DOHH2 (cell line): ENCODE results near the gene DMPK.

ENCODE experiments used
- EZH2phosphoT487 ChIP-seq: fragments of 200-600 bp; sonication (generic); IDR thresholded peaks from 2 replicates; pipeline ENCODE4 v1.6.1; 2017; ENCODE audit warnings: borderline replicate concordance, mild to moderate bottlenecking, antibody characterized with exemption, low read length, moderate library complexity, mixed read lengths
- TF ChIP-seq, protein P1 (sequence below): fragments of 200-600 bp; sonication (generic); IDR thresholded peaks from one replicate; pipeline ENCODE4 v1.5.1; 2014; ENCODE audit warnings: antibody characterized with exemption, mild to moderate bottlenecking, low read depth, low read length; ENCODE audit not compliant: poor library complexity, severe bottlenecking

GRCh38 chr19:45790942-45791341 lies 8.7 kb upstream of the DMPK start:
- TF ChIP-seq, protein P1, sequence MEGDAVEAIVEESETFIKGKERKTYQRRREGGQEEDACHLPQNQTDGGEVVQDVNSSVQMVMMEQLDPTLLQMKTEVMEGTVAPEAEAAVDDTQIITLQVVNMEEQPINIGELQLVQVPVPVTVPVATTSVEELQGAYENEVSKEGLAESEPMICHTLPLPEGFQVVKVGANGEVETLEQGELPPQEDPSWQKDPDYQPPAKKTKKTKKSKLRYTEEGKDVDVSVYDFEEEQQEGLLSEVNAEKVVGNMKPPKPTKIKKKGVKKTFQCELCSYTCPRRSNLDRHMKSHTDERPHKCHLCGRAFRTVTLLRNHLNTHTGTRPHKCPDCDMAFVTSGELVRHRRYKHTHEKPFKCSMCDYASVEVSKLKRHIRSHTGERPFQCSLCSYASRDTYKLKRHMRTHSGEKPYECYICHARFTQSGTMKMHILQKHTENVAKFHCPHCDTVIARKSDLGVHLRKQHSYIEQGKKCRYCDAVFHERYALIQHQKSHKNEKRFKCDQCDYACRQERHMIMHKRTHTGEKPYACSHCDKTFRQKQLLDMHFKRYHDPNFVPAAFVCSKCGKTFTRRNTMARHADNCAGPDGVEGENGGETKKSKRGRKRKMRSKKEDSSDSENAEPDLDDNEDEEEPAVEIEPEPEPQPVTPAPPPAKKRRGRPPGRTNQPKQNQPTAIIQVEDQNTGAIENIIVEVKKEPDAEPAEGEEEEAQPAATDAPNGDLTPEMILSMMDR = no peak
- no peak for TF ChIP-seq EZH2phosphoT487
